ENCODE results near the gene MIP.
A peak's percentile ranks its signal among the peaks of the same experiment; 100 is the strongest.
"Not testable (repeated sequence)": the region's sequence is repeated elsewhere in the genome, so short reads cannot be mapped to it uniquely, and the experiment has no call there.

Gene MIP

GRCh38 chr12:56493409-56494105 is 39.1 kb upstream of the MIP start:
- H3K36me3 ChIP-seq (ENCODE audit: control insufficient read depth in 2 of 2, insufficient read depth in 1 of 2, low read length in 2 of 2); H3K27ac ChIP-seq (ENCODE audit: extremely low read depth, low read depth, low read length); H3K9me3 ChIP-seq (ENCODE audit: control insufficient read depth, insufficient read depth, low read depth, low read length); POLR2A ChIA-PET; H3K4me1 ChIP-seq (ENCODE audit: control insufficient read depth, insufficient read depth, low read length); H3K4me3 ChIP-seq (ENCODE audit: low read depth, low read length); CTCF ChIA-PET: not testable (repeated sequence)
- peak; percentile 26; the same call in 1 of the 2 replicates for TF ChIP-seq KLF1 (tag by site-specific recombination; IDR thresholded peaks at IDR 0.05)

- Histone ChIP-seq H3K27ac (ENCODE audit: extremely low read depth, low read depth, low read length) (no peak overlapping the region), H3K9me3 (ENCODE audit: control insufficient read depth, insufficient read depth, low read depth, low read length) (no peaks in the 10 kb centered on the region), H3K4me1 (ENCODE audit: control insufficient read depth, insufficient read depth, low read length) (no peaks in the 10 kb centered on the region), H3K4me3 (ENCODE audit: low read depth, low read length) (no peak overlapping the region), H3K36me3 (ENCODE audit: control insufficient read depth in 2 of 2, insufficient read depth in 1 of 2, low read length in 2 of 2) (no peaks in the 10 kb centered on the region)
- TF ChIP-seq TCF7L2 (IDR thresholded peaks at IDR 0.05; ENCODE audit: borderline replicate concordance, low read depth, low read length), result no peak
- no peak for TF ChIP-seq ZNF521 (tag by site-specific recombination; IDR thresholded peaks at IDR 0.05)
- TF ChIP-seq ZFP37 (tag by site-specific recombination; IDR thresholded peaks at IDR 0.05), result no peak
- TF ChIP-seq YY2 (tag by site-specific recombination; IDR thresholded peaks at IDR 0.05), result no peak
- no peak for TF ChIP-seq ZNF530 (tag by site-specific recombination; IDR thresholded peaks at IDR 0.05; ENCODE audit: low read depth)
- TF ChIP-seq ZNF280C (tag by site-specific recombination; IDR thresholded peaks at IDR 0.05), result no peak
- CTCF ChIA-PET, result interaction anchor here (0.8 to 3.3 kb wide), 5 partner anchors 21 to 146 kb away, joined by 3 to 16 read pairs (median 8); no protein-coding TSS in a partner anchor
- POLR2A ChIA-PET, result no interaction called here
Measured at GRCh38 chr12:56490360-56490759, 35.9 kb upstream of the MIP start.

- no peaks in the 10 kb centered on the region for H3K36me3 ChIP-seq (ENCODE audit: control insufficient read depth in 2 of 2, insufficient read depth in 1 of 2, low read length in 2 of 2)
- POLR2A ChIA-PET, result interaction anchor here (0.6 to 1.2 kb wide), 10 partner anchors 9 to 267 kb away, joined by 3 to 11 read pairs (median 4); partner anchors contain the start of genes CNPY2, RBMS2, RNF41 and SPRYD4
- H3K4me3 ChIP-seq (ENCODE audit: low read depth, low read length), result peak within 1 kb of the TSS; percentile 56
- no peaks in the 10 kb centered on the region for H3K4me1 ChIP-seq (ENCODE audit: control insufficient read depth, insufficient read depth, low read length)
- CTCF ChIA-PET, result interaction anchor here (0.6 to 1.0 kb wide), 7 partner anchors 8 to 298 kb away, joined by 3 to 4 read pairs (median 3); partner anchors contain the start of gene SMARCC2
- H3K9me3 ChIP-seq (ENCODE audit: control insufficient read depth, insufficient read depth, low read depth, low read length), result no peaks in the 10 kb centered on the region
- H3K27ac ChIP-seq (ENCODE audit: extremely low read depth, low read depth, low read length), result peak within 1 kb of the TSS; percentile 60; the same call in 1 of the 2 replicates
- TF ChIP-seq ZEB2 (tag by site-specific recombination; IDR thresholded peaks at IDR 0.05) (peak; percentile 10; the same call in 1 of the 2 replicates), ZBTB1 (tag by site-specific recombination; IDR thresholded peaks at IDR 0.05) (no peak), ZBTB10 (tag by site-specific recombination; IDR thresholded peaks at IDR 0.05) (no peak), ZBTB20 (tag by site-specific recombination; IDR thresholded peaks at IDR 0.05) (peak; percentile 81), ZIC2 (tag by site-specific recombination; IDR thresholded peaks at IDR 0.05) (peak; percentile 73), ZNF707 (tag by site-specific recombination; IDR thresholded peaks at IDR 0.05) (no peak), HOXC10 (CRISPR knock-in tag; IDR thresholded peaks at IDR 0.05) (no peak), ZFP37 (tag by site-specific recombination; IDR thresholded peaks at IDR 0.05) (0 out of 2 replicates have a peak, but pooled peaks have one; percentile 7), GLIS1 (tag by site-specific recombination; IDR thresholded peaks at IDR 0.05) (peak; percentile 61), MYNN (tag by site-specific recombination; IDR thresholded peaks at IDR 0.05; ENCODE audit: borderline replicate concordance) (0 out of 2 replicates have a peak, but pooled peaks have one; percentile 1), ZNF350 (tag by site-specific recombination; IDR thresholded peaks at IDR 0.05) (no peak), PRDM10 (tag by site-specific recombination; IDR thresholded peaks at IDR 0.05) (peak; percentile 64), KLF9 (tag by site-specific recombination; IDR thresholded peaks at IDR 0.05; ENCODE audit: low read depth) (0 out of 2 replicates have a peak, but pooled peaks have one; percentile 20)
Measured at GRCh38 chr12:56488041-56488955, 33.8 kb upstream of the MIP start, which contains the start of gene GLS2. Gene GLS2 (minus strand): TSS chr12:56488161. CDS start chr12:56488118, 43 bp downstream.
